GM12865 (cell line): Measurements from ENCODE around the gene LMF1.

ENCODE experiments used
- DNase-seq: peaks from one replicate; pipeline ENCODE4 v3.0.0; 2010; ENCODE audit warnings: low read depth
- H3K4me3 ChIP-seq: 2 replicates; pipeline ENCODE4 v1.5.1; 2011; ENCODE audit warnings: mild to moderate bottlenecking, low read depth, low read length, control low read depth
- CTCF ChIP-seq: IDR thresholded peaks from 2 replicates; pipeline ENCODE4 v1.5.1; 2011; ENCODE audit warnings: low read length, control low read depth, low read depth, inconsistent platforms; ENCODE audit not compliant: insufficient read depth; ENCODE audit errors: missing control alignments

The LMF1 gene

GRCh38 chr16:923184-923583, 47.6 kb downstream of the LMF1 start:
- no peak for TF ChIP-seq CTCF
- no peak overlapping the region for H3K4me3 ChIP-seq

DNA sequence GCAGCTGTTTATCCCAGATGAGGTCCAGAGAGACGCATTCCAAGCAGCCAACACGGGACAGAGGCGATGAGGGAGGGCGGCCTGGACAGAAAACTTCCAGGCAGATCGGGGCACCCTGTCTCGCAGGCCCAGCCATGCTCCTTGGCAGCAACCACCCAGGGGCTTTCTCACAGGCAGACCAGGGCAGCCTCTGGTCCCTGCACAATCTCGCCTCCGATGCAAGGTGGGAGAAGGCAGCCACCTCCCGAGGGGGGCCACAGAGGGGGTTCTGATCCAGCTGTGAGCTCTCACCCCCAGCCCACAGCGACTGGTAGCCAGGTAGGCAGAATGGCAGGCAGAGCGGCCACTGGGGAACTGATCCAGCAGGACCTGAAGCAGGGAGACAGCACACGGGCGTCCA, 48.7 kb downstream of the LMF1 start:
- no peak for DNase-seq
- no peak overlapping the region for H3K4me3 ChIP-seq
- no peak for TF ChIP-seq CTCF

More at GRCh38 chr16:923184-923583, 47.6 kb downstream of the LMF1 start:
- DNase-seq = no peak

DNA sequence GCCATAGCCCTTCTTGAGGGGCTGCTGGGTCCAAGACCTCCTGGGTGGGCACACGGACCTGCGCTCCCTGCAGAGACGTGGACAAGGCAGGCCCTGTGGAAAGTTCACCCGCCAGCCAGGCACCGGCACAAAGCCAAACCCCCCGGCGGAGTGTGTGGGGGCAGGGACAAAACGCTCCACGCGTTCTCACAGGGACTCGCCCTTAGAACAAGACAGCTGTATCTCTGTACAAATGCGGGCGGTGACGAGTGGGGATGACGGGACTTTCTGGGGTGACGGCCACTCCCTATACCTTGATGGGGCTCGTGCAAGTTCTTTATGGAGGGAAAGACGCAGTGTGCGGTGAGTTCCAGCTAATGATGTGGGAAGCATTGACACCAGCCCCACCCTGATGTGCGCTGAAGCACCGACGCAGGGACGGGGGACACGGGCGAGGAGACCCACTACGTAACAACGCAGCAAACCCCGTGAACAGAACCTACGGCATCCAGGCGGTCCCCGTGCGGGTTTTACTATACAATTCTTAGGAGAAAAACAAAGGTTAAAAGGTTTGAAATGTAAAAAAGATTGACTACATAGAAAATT, 49.4 kb downstream of the LMF1 start:
- no peak for TF ChIP-seq CTCF
- H3K4me3 ChIP-seq = no peak overlapping the region
- no peak for DNase-seq

DNA sequence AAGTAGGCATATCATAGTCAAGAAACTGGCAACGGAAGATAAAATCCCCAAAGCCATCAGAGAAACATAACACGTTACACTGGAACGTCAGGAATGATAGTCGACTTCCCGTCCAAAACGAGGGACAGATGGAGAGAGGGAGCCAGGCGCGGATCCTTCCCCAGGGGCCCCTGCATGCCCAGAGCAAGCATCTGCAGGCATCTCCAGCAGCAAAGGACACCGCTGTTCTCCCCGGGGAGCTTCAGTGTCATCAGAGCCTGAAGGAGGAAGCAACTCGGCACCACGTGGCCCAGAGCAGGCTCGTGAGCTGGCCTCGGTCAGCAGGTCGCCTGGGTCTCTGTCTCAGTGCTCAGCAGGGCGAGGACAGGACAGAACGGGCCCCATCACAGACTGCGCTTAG, 50.1 kb downstream of the LMF1 start:
- no peak for TF ChIP-seq CTCF
- DNase-seq = no peak
- no peak overlapping the region for H3K4me3 ChIP-seq

DNA sequence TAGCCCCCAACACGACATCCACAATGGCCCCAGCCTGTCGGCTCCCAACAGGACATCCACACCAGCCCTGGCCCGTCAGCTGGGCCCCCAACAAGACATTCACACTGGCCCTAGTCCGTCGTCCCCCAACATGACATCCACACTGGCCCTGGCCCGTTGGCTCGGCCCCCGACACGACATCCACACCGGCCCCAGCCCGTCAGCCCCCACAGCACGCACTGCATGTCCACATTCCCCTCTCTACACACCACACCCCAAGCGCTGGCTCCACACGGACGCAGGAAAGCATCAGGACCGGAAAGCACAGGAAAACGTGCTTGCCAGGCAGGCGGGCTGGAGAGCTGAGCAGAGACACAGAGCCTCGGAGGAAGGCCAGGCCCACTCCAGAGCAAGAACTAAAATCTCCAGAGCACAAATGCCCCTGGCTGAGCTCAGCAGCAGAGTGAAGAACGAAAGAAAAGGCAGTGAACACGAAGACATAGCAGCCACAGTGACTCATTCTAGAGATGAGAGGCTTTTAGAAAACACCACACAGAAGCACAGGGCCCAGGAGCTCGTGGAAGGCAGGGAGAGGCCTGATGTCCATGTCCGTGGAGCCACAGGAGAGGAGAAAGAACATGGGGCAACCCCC, 50.6 kb downstream of the LMF1 start:
- no peak for DNase-seq
- no peak overlapping the region for H3K4me3 ChIP-seq
- no peak for TF ChIP-seq CTCF

DNA sequence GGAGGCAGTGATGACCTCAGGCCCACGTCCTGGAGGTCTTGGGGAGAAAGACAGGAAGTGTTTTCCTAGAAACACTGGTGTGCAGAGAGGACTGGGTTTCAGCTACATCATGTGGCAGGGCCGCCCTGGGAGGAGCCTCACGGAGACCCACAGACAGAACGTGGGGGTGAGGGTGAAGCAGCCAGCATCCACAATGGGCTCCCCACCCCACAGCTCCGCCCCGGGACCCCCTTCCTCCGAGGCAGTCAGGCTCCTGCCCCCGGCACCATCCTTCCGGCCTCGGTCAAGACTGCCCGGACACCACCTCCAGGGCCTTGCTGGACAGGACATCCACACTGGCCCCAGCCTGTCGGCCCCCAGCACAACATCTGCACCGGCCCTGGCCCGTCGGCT, 51.1 kb downstream of the LMF1 start:
- no peak overlapping the region for H3K4me3 ChIP-seq
- DNase-seq = no peak
- TF ChIP-seq CTCF = no peak

- no peak for DNase-seq
- TF ChIP-seq CTCF = no peak
- no peak overlapping the region for H3K4me3 ChIP-seq
Observed at GRCh38 chr16:918741-919657, 51.8 kb downstream of the LMF1 start.
